ENCODE data around the gene TRIM41. TPM values are rescaled to one million over a fixed set of nuclear protein-coding genes. Genes with fewer than 3 reads are reported as not detected.

Gene TRIM41
- total and polyA plus RNA-seq, 9 of the 15 experiments (the other 6 are each of a cell fraction or from before 2014, with no cell fraction given), result 1.8 to 47.6 (median 20.9) TPM

- TF ChIP-seq, protein P1, sequence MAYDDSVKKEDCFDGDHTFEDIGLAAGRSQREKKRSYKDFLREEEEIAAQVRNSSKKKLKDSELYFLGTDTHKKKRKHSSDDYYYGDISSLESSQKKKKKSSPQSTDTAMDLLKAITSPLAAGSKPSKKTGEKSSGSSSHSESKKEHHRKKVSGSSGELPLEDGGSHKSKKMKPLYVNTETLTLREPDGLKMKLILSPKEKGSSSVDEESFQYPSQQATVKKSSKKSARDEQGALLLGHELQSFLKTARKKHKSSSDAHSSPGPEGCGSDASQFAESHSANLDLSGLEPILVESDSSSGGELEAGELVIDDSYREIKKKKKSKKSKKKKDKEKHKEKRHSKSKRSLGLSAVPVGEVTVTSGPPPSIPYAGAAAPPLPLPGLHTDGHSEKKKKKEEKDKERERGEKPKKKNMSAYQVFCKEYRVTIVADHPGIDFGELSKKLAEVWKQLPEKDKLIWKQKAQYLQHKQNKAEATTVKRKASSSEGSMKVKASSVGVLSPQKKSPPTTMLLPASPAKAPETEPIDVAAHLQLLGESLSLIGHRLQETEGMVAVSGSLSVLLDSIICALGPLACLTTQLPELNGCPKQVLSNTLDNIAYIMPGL (CRISPR knock-in tag; IDR thresholded peaks at IDR 0.05), result peak; percentile 81
- peak; percentile 82 to 87 for TF ChIP-seq FOXK2 (conservative IDR thresholded peaks at IDR 0.05 in 1 of 2, IDR thresholded peaks at IDR 0.05 in 1 of 2; ENCODE audit: low read depth in 2 of 2)
Observed at GRCh38 chr5:181187500-181188213, 35.4 kb upstream of the TRIM41 start (continued).

DNA sequence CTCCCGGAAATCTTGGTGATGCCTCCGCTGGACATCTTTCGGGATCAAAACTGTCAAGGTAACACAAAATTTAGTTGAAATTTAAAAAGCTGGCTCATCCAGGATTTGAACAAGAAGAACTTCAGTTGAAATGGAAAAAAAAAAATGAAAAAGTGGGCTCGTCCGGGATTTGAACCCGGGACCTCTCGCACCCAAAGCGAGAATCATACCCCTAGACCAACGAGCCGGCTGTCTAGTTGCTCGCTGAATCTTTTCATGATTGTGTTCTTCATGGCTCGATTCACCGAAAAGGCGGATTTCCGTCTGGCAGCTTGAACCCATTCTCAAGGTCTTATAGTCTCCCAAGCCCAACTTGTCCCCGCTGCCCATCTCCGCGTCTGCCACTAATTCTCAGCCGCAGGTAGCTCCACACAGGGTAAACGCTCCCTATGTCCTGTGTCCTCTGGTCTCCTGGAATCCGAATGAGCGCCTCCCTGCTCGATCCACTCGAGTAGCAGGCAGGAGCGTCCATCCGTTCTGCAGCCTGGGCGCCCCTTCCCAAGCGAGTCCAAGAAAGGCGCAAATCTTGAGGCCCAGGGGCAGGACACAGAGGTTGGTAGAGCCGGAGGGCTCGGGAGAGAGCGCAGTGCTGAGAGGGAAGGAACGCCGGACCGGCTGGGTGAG is 34.2 kb upstream of the TRIM41 start:
- Histone ChIP-seq H2AFZ (ENCODE audit: low read depth, low read length) (peak overlapping the region; percentile 94), H4K20me1 (replicated peaks; ENCODE audit: control insufficient read depth, insufficient read depth, low read length) (0 out of 2 replicates have a peak, but pooled peaks cover 3% of the 10 kb centered on the region), H3K36me3 (ENCODE audit: control insufficient read depth, insufficient read depth, low read length) (no peaks in the 10 kb centered on the region; the same call in 2 of the 3 replicates), H3K9me3 (replicated peaks; ENCODE audit: control insufficient read depth, insufficient read depth, low read depth, low read length) (no peaks in the 10 kb centered on the region), H3K4me2 (ENCODE audit: insufficient read depth, low read length) (peak overlapping the region; percentile 99), H3K9me1 (ENCODE audit: control insufficient read depth, insufficient read depth, low read length) (no peaks in the 10 kb centered on the region), H3K4me1 (replicated peaks in 1 of 2; ENCODE audit: control insufficient read depth in 2 of 2, insufficient read depth in 2 of 2, low read length in 2 of 2) (peaks cover 28 to 64% of the 10 kb centered on the region in 2 experiments), H3K4me3 (peak overlapping the region; percentile 67), H3K27ac (ENCODE audit: extremely low read depth, low read depth, low read length) (peak overlapping the region; percentile 95), H3K27me3 (ENCODE audit: control insufficient read depth in 2 of 2, insufficient read depth in 2 of 2, low read length in 2 of 2) (no peaks in the 10 kb centered on the region), H3K79me2 (ENCODE audit: control insufficient read depth, insufficient read depth, low read length) (peaks cover 13% of the 10 kb centered on the region), H3K9ac (ENCODE audit: insufficient read depth in 1 of 2, low read depth in 2 of 2, low read length in 2 of 2) (peak overlapping the region; percentile 94 to 96)
- ChIA-PET CTCF (ENCODE audit: low intra/inter-chr PET ratio) (interaction anchor here (1.3 kb wide), 1 partner anchor 29 kb away, joined by 4 read pairs; no protein-coding TSS in a partner anchor), POLR2A (interaction anchor here (1.2 to 6.7 kb wide), 5 partner anchors 14 to 35 kb away, joined by 3 to 69 read pairs (median 8); partner anchors contain the start of genes TRIM41 and TRIM7)
- WGBS (ENCODE audit: insufficient coverage, low coverage, missing lambda C conversion rate), result under 1% methylated on average over 34 of the region's 35 CpGs
- in situ Hi-C loops (cut with MboI) (no loop called here), intact Hi-C loops (cut with micrococcal nuclease) (loop anchor here (1.0 to 5.0 kb wide), 3 partner anchors 16 to 73 kb away; partner anchors contain the start of gene TRIM52)
- FAIRE-seq (no peak), DNase-seq (ENCODE audit: extremely low read depth in 1 of 4, low spot score in 3 of 4) (peak in 2 of 4 experiments; percentile 37 to 84), ATAC-seq (peak; percentile 1; the same call in 2 of the 3 replicates)
- no TSS peak for BruUV-seq (replicated peaks)
- TF ChIP-seq ZFP30 (CRISPR knock-in tag; IDR thresholded peaks at IDR 0.05; ENCODE audit: borderline replicate concordance) (no peak), HMGN3 (IDR thresholded peaks at IDR 0.05; ENCODE audit: borderline replicate concordance, extremely low read depth, insufficient read length, low read depth, low read length) (no peak), ETS2 (tag; IDR thresholded peaks at IDR 0.05; ENCODE audit: borderline replicate concordance, poor library complexity, severe bottlenecking) (no peak), ILK (tag; IDR thresholded peaks at IDR 0.05; ENCODE audit: borderline replicate concordance, low read depth) (no peak), SREBF2 (CRISPR knock-in tag; IDR thresholded peaks at IDR 0.05) (no peak), ZNF121 (CRISPR knock-in tag; conservative IDR thresholded peaks at IDR 0.05) (no peak), RBM14 (IDR thresholded peaks at IDR 0.05; ENCODE audit: borderline replicate concordance, insufficient read depth, low read depth, low read length) (no peak), HNRNPL (IDR thresholded peaks at IDR 0.05; ENCODE audit: low read depth, low read length) (no peak), ZNF324 (CRISPR knock-in tag; IDR thresholded peaks at IDR 0.05) (0 out of 2 replicates have a peak, but pooled peaks have one; percentile 15)
- TF ChIP-seq, protein P2, sequence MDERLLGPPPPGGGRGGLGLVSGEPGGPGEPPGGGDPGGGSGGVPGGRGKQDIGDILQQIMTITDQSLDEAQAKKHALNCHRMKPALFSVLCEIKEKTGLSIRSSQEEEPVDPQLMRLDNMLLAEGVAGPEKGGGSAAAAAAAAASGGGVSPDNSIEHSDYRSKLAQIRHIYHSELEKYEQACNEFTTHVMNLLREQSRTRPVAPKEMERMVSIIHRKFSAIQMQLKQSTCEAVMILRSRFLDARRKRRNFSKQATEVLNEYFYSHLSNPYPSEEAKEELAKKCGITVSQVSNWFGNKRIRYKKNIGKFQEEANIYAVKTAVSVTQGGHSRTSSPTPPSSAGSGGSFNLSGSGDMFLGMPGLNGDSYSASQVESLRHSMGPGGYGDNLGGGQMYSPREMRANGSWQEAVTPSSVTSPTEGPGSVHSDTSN (CRISPR knock-in tag; IDR thresholded peaks at IDR 0.05; ENCODE audit: low read depth), result no peak
- TF ChIP-seq, protein P2 (tag; conservative IDR thresholded peaks at IDR 0.05; ENCODE audit: low read depth), result no peak

Measured in K562 (cell line).